Sigmoid colon (tissue), 7 donors: ENCODE measurements around the gene CYTH4. TPM values are rescaled to one million over a fixed set of nuclear protein-coding genes. Genes with fewer than 3 reads are reported as not detected.

Source experiments
- DNase-seq: peaks from one replicate; pipeline ENCODE4 v3.0.0-alpha.2; 2019
- H3K27ac ChIP-seq, 4 donors: fragments of 200-600 bp; sonication (generic); one replicate each; pipeline ENCODE4 v1.5.1; 2016 to 2019; ENCODE audit warnings: mild to moderate bottlenecking in 1 of 4
- H3K27me3 ChIP-seq, 3 donors: fragments of 200-600 bp; sonication (generic); one replicate each; pipeline ENCODE4 v1.5.1; 2019; ENCODE audit warnings: mild to moderate bottlenecking in 1 of 3
- H3K36me3 ChIP-seq, 4 donors: fragments of 200-600 bp; sonication (generic); one replicate each; pipeline ENCODE4 v1.5.1; 2016 to 2019
- H3K4me1 ChIP-seq, 4 donors: fragments of 200-600 bp; sonication (generic); one replicate each; pipeline ENCODE4 v1.5.1; 2017 to 2019
- H3K4me3 ChIP-seq, 4 donors: fragments of 200-600 bp; sonication (generic); one replicate each; pipeline ENCODE4 v1.5.1; 2017 to 2019; ENCODE audit warnings: mild to moderate bottlenecking in 2 of 4, moderate library complexity in 1 of 4
- H3K9me3 ChIP-seq, 4 donors: fragments of 200-600 bp in 3 of 4; sonication (generic) in 3 of 4; one replicate each; pipeline versions ENCODE4 v1.5.1 to v1.6.1; 2013 to 2019
- CTCF ChIP-seq, 4 experiments: fragments of 450-650 bp in 3 of 4; fragments of 200-600 bp in 1 of 4; IDR thresholded peaks; one replicate each; pipeline ENCODE4 v1.5.1; 2016 to 2019; ENCODE audit warnings: antibody characterized with exemption in 4 of 4, mild to moderate bottlenecking in 3 of 4, moderate library complexity in 2 of 4
- EP300 ChIP-seq, 4 donors: sonication (generic); formaldehyde crosslinking; IDR thresholded peaks; one replicate each; pipeline ENCODE4 v1.6.1; 2017; ENCODE audit warnings: antibody characterized with exemption in 4 of 4
- POLR2A ChIP-seq, 2 donors: fragments of 450-650 bp; IDR thresholded peaks; one replicate each; pipeline ENCODE4 v1.6.1; 2016; ENCODE audit warnings: antibody characterized with exemption in 2 of 2, mild to moderate bottlenecking in 2 of 2, moderate library complexity in 2 of 2
- POLR2AphosphoS5 ChIP-seq, 4 donors: sonication (generic); formaldehyde crosslinking; IDR thresholded peaks; one replicate each; pipeline ENCODE4 v1.6.1; 2017; ENCODE audit warnings: antibody characterized with exemption in 4 of 4
- WGBS, 2 donors: extraction: QIAGEN DNeasy Blood & Tissue Kit; methylation state at CpG; one replicate each; pipeline ENCODE4 v1.1.7; 2013; 5-methylcytosine and 5-hydroxymethylcytosine counted together
- intact Hi-C: fragments of 100-400 bp; cut with DNase I; formaldehyde crosslinking; loops from one replicate; pipeline ENCODE4 v1.15.1; 2023
- polyA plus RNA-seq, 3 donors: library from polyadenylated mRNA; stranded (reverse); fragments of 200-250 nt; gene quantifications; one replicate each; pipeline ENCODE4 v1.2.3, GENCODE V29; 2013
- total RNA-seq, 4 donors: library from RNA; depleted of rRNA; stranded (reverse); fragments of >200 nt; gene quantifications; one replicate each; pipeline ENCODE4 v1.1.0, GENCODE V29; 2016
- donor health status: healthy with polysubstance abuse.
- donor health status: Bipolar disorder and iron deficiency.
- donor health status: healthy.

CYTH4 gene
- total and polyA plus RNA-seq, 7 donors = 4.2 to 22.0 (median 7.2) TPM

GRCh38 chr22:37283393-37283937 lies 1.2 kb downstream of the CYTH4 start:
- TF ChIP-seq EP300 (IDR thresholded peaks at IDR 0.05) = no peak
- TF ChIP-seq POLR2AphosphoS5 (IDR thresholded peaks at IDR 0.05) = no peak
- intact Hi-C loops = no loop called here
- H3K9me3 ChIP-seq = no peaks in the 10 kb centered on the region
- 30 to 44% methylated on average over 8 of the region's 8 CpGs for WGBS, 2 donors
- H3K4me1 ChIP-seq = peaks cover 0 to 6% (median 0%) of the 10 kb centered on the region in 4 donors
- H3K36me3 ChIP-seq = no peaks in the 10 kb centered on the region
- peak overlapping the region; percentile 31 to 55 (median 46) for H3K27ac ChIP-seq
- H3K4me3 ChIP-seq = peak overlapping the region in 3 of 4 donors; percentile 21 to 42 (median 39)
- H3K27me3 ChIP-seq = peaks cover 0 to 63% (median 19%) of the 10 kb centered on the region in 3 donors
- DNase-seq = no peak

DNA sequence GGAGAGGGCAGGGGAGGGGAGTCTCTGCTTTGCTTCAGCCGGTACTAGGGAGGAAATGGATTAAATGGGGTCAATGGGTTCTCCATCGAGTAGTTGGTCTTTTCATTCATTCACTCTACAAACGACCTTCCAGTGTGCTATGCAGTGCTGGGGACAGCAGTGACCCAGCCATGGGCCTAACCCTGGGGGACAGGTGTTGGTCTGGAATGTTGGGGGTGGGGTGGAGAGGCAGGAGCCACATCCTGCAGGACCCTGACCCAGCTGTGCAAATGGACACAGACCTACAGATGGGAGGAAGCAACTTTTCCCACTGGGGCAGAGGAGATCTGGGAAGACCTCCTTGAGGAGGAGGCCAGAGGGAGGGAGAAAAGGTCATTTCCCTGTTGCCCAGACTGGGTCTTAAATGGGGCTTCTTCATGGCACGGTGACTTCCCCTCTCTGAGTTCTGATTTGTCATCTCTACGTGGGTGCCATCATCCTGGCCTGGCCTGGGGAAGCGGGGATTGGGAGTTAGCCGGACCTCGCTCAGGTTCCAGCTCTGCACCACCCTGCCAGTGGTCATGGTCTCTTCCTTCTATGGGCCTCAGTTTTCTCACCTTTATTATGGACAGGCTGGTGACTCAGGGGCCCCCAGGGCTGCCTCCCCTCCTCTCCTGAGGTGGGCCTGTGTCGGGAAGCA lies 2.0 kb downstream of the CYTH4 start:
- 30 to 55% methylated on average over 9 of the region's 9 CpGs for WGBS, 2 donors
- DNase-seq = no peak
- H3K36me3 ChIP-seq = no peaks in the 10 kb centered on the region
- H3K27ac ChIP-seq = peak overlapping the region in 3 of 4 donors; percentile 35 to 55 (median 39)
- intact Hi-C loops = no loop called here
- no peaks in the 10 kb centered on the region for H3K9me3 ChIP-seq
- TF ChIP-seq CTCF (IDR thresholded peaks at IDR 0.05) = no peak
- no peak for TF ChIP-seq POLR2A (IDR thresholded peaks at IDR 0.05)
- no peak for TF ChIP-seq EP300 (IDR thresholded peaks at IDR 0.05)
- TF ChIP-seq POLR2AphosphoS5 (IDR thresholded peaks at IDR 0.05) = no peak
- H3K27me3 ChIP-seq = peaks cover 0 to 55% (median 19%) of the 10 kb centered on the region in 3 donors
- H3K4me3 ChIP-seq = peak overlapping the region in 3 of 4 donors; percentile 12 to 42 (median 39)
- peaks cover 0 to 6% (median 0%) of the 10 kb centered on the region in 4 donors for H3K4me1 ChIP-seq

DNA sequence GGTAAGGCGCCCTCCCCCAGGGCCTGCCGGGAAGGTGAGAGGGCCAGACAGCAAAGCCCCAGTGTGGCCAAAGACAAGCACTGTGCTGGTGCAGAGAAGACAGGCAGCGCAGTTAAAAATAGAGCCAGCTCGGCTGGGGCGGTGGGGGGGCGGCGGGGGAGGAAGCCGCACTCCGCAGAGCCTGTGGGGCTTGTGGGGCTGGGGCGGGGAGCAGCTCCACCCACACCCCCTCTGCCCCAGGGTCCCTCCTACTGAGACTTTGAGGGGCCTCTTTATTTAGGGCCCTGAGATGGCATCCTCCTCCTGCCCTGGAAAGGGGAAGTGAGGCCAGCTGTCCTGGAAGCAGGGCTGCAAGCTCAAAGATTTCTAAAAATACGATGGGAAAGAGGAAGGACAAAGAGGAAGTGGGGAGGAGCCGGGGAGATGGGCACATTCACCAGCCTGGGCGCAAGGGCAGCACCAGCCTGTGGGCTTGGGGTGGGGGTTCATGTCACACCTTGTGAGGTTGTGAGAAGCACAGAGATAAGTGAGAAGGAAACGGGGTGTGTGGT lies 2.6 kb downstream of the CYTH4 start:
- WGBS, 2 donors = 18 to 45% methylated on average over 14 of the region's 14 CpGs
- Histone ChIP-seq H3K36me3 (no peaks in the 10 kb centered on the region), H3K27ac (peak overlapping the region in 3 of 4 donors; percentile 35 to 55 (median 39)), H3K4me3 (peak overlapping the region in 2 of 4 donors; percentile 39 to 42), H3K4me1 (peaks cover 0 to 6% (median 0%) of the 10 kb centered on the region in 4 donors), H3K27me3 (peaks cover 0 to 52% (median 19%) of the 10 kb centered on the region in 3 donors), H3K9me3 (no peaks in the 10 kb centered on the region)
- intact Hi-C loops = no loop called here
- peak; percentile 80 for DNase-seq
- TF ChIP-seq POLR2A (IDR thresholded peaks at IDR 0.05) (no peak), POLR2AphosphoS5 (IDR thresholded peaks at IDR 0.05) (peak in 1 of 4 donors; percentile 18)

DNA sequence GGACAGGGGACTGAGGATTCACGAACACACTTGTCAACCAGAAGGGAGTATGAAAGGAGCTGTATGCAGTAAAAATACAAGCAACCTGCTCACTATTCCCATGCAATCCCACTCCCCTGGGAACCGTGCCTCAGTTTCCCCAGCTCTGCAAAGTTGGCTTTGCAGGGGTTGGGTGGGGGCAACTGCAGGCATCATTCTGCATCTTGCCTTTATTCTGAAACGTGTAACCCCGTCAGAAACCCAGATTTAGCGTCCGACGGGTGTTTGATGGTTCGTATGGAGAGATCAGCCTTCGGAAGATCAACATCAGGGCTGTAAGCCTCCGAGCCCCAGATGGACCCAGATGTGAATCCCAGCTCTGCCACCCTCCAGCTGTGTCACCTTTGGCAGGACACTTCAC lies 3.6 kb downstream of the CYTH4 start:
- DNase-seq = no peak
- Histone ChIP-seq H3K4me3 (no peak overlapping the region), H3K36me3 (no peaks in the 10 kb centered on the region), H3K27ac (no peak overlapping the region), H3K27me3 (peaks cover 0 to 46% (median 19%) of the 10 kb centered on the region in 3 donors), H3K4me1 (peaks cover 0 to 6% (median 0%) of the 10 kb centered on the region in 4 donors), H3K9me3 (no peaks in the 10 kb centered on the region)
- intact Hi-C loops = no loop called here
- 84 to 93% methylated on average over 10 of the region's 10 CpGs for WGBS, 2 donors
- TF ChIP-seq POLR2AphosphoS5 (IDR thresholded peaks at IDR 0.05) (no peak), CTCF (IDR thresholded peaks at IDR 0.05) (no peak), EP300 (IDR thresholded peaks at IDR 0.05) (no peak)

GRCh38 chr22:37287550-37287951 lies 5.2 kb downstream of the CYTH4 start:
- Histone ChIP-seq H3K27ac (no peak overlapping the region), H3K4me3 (no peak overlapping the region), H3K27me3 (peaks cover 0 to 30% (median 17%) of the 10 kb centered on the region in 3 donors), H3K9me3 (peaks cover 0 to 2% (median 0%) of the 10 kb centered on the region in 4 donors), H3K4me1 (peaks cover 0 to 6% (median 0%) of the 10 kb centered on the region in 4 donors), H3K36me3 (no peaks in the 10 kb centered on the region)
- no peak for DNase-seq
- intact Hi-C loops = no loop called here
- WGBS, 2 donors = 53 to 76% methylated on average over 10 of the region's 10 CpGs
- TF ChIP-seq EP300 (IDR thresholded peaks at IDR 0.05) (no peak), POLR2A (IDR thresholded peaks at IDR 0.05) (no peak), POLR2AphosphoS5 (IDR thresholded peaks at IDR 0.05) (no peak), CTCF (IDR thresholded peaks at IDR 0.05) (no peak)
